A549 (cell line): ENCODE results near the gene FIBCD1. TPM values are rescaled to one million over a fixed set of nuclear protein-coding genes. Genes with fewer than 3 reads are reported as not detected.

Experiments used
- ATAC-seq, 2 experiments: fragments of 200-7000 bp in 1 of 2; fragments of >200 bp in 1 of 2; cut with Nextera tagmentation in 1 of 2; cut with Tn5 transposase in 1 of 2; 3 replicates each; pipeline versions ENCODE4 v1.8.0 to v1.9.1; 2018 to 2020; ENCODE audit warnings: mild to moderate bottlenecking in 1 of 2, moderate library complexity in 1 of 2
- CTCF ChIA-PET: fragments of 300-600 bp; sonication (Branson Sonifier 250); formaldehyde crosslinking; extraction: SDS; loops from one replicate; lab custom pipeline; 2021; ENCODE audit warnings: antibody characterized with exemption, inconsistent platforms; lab: Yijun Ruan, JAX
- POLR2A ChIA-PET: fragments of 350-600 bp; formaldehyde crosslinking; extraction: SDS; loops from one replicate; lab custom pipeline; 2021; ENCODE audit warnings: antibody characterized with exemption, inconsistent platforms; lab: Yijun Ruan, JAX
- DNase-seq, 2 experiments: peaks; one replicate each; pipeline versions ENCODE4 v3.0.0 to v3.0.0-alpha.2; 2011 to 2016; ENCODE audit warnings: low read depth in 1 of 2, low spot score in 1 of 2
- FAIRE-seq: peaks from 2 replicates; lab custom pipeline; 2011; peaks lifted over from hg19 to GRCh38; lab: Jason Lieb, UNC
- H3K27ac ChIP-seq, 2 experiments: fragments of >200 bp; sonication (Bioruptor Twin); formaldehyde crosslinking; 3 replicates each; pipeline ENCODE4 v1.5.1; 2016 to 2017
- H3K4me1 ChIP-seq: fragments of >200 bp; sonication (Bioruptor Twin); formaldehyde crosslinking; 3 replicates; pipeline ENCODE4 v1.6.1; 2016
- H3K4me2 ChIP-seq: fragments of >200 bp; sonication (Bioruptor Twin); formaldehyde crosslinking; 3 replicates; pipeline ENCODE4 v1.6.1; 2016
- H3K4me3 ChIP-seq: fragments of >200 bp; sonication (Bioruptor Twin); formaldehyde crosslinking; 3 replicates; pipeline ENCODE4 v1.5.1; 2016
- H3K9me3 ChIP-seq: fragments of >200 bp; sonication (Bioruptor Twin); formaldehyde crosslinking; 3 replicates; pipeline ENCODE4 v1.6.1; 2016
- CHD4 ChIP-seq: fragments of 200-600 bp; sonication (generic); IDR thresholded peaks from 2 replicates; pipeline ENCODE4 v1.6.1; 2016; ENCODE audit warnings: antibody characterized with exemption, mild to moderate bottlenecking, borderline replicate concordance
- CTCF ChIP-seq: fragments of >200 bp; sonication (Bioruptor Twin); formaldehyde crosslinking; IDR thresholded peaks from 3 replicates; pipeline ENCODE4 v1.5.1; 2016
- ELK1 ChIP-seq: fragments of 150-350 bp; IDR thresholded peaks from 2 replicates; pipeline ENCODE4 v1.6.1; 2014; ENCODE audit warnings: low read depth, mild to moderate bottlenecking, low read length
- HMGXB4 ChIP-seq: fragments of 250-450 bp; sonication (Bioruptor Pico); IDR thresholded peaks from 2 replicates; pipeline ENCODE4 v1.5.0; 2021; ENCODE audit warnings: mild to moderate bottlenecking, moderate library complexity, borderline replicate concordance
- NR3C1 ChIP-seq: fragments of >200 bp; sonication (Bioruptor Twin); formaldehyde crosslinking; IDR thresholded peaks from 3 replicates; pipeline ENCODE4 v1.6.1; 2017
- RNF2 ChIP-seq: fragments of 200-600 bp; sonication (generic); IDR thresholded peaks from 2 replicates; pipeline ENCODE4 v1.6.1; 2016; ENCODE audit warnings: low read depth, mild to moderate bottlenecking, antibody characterized with exemption, moderate library complexity, borderline replicate concordance
- ZFP36 ChIP-seq: fragments of 450-650 bp; IDR thresholded peaks from 2 replicates; pipeline ENCODE4 v1.6.1; 2014; ENCODE audit warnings: borderline replicate concordance; ENCODE audit not compliant: partially characterized antibody
- WGBS: methylation state at CpG from one replicate; pipeline ENCODE4 v1.1.6; 2017; ENCODE audit errors: missing lambda C conversion rate; 5-methylcytosine and 5-hydroxymethylcytosine counted together
- polyA plus RNA-seq, 4 experiments: library from polyadenylated mRNA; depleted of rRNA in 3 of 4; stranded (reverse); fragments of >200 nt; fragmentation: RNase III in 1 of 4; extraction: RNeasy Plus Mini Kit Qiagen cat#74134 plus additional on column Dnase treatment in 1 of 4; gene quantifications; 2 replicates in 3 of 4; 3 replicates in 1 of 4; pipeline ENCODE4 v1.2.3, GENCODE V29; 2011 to 2017
- TF ChIP-seq, protein P1 (sequence below): fragments of >200 bp; sonication (Bioruptor Twin); formaldehyde crosslinking; IDR thresholded peaks from 3 replicates; pipeline ENCODE4 v1.6.1; 2016

FIBCD1 gene
- polyA plus RNA-seq, 2 of the 4 experiments (the other 2 are of a cell fraction): 4.8 to 4.9 TPM

DNA sequence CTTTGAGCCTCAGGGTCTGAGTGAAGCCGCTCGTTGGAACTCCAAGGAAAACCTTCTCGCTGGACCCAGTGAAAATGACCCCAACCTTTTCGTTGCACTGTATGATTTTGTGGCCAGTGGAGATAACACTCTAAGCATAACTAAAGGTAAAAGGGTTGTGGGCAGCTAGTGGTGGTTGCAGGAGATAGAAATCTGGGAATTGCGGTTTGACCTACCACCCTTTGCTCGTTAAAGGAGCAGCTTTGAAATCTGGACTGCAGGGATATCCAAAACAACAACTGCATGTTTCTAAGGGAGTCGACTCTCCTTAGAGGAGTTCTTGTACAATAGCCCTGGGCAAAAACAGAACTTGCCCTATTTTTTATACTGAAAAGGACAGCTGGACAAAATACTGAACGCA is 85.0 kb downstream of the FIBCD1 start (continued):
- no peak for TF ChIP-seq CTCF
- TF ChIP-seq, all 56 proteins: peak for 0

GRCh38 chr9:130852801-130853200 is 86.2 kb downstream of the FIBCD1 start:
- WGBS: 94% methylated on average over 7 of the region's 7 CpGs
- H3K27ac ChIP-seq: no peak overlapping the region
- ChIA-PET CTCF (interaction anchor here (0.6 to 28.2 kb wide), 8 partner anchors 11 to 1174 kb away, joined by 3 to 397 read pairs (median 5); no protein-coding TSS in a partner anchor), POLR2A (no interaction called here)
- ATAC-seq (no peak), DNase-seq (no peak)
- no peak overlapping the region for H3K4me3 ChIP-seq
- no peak for TF ChIP-seq ELK1
- no peak for TF ChIP-seq NR3C1
- TF ChIP-seq, protein P1, sequence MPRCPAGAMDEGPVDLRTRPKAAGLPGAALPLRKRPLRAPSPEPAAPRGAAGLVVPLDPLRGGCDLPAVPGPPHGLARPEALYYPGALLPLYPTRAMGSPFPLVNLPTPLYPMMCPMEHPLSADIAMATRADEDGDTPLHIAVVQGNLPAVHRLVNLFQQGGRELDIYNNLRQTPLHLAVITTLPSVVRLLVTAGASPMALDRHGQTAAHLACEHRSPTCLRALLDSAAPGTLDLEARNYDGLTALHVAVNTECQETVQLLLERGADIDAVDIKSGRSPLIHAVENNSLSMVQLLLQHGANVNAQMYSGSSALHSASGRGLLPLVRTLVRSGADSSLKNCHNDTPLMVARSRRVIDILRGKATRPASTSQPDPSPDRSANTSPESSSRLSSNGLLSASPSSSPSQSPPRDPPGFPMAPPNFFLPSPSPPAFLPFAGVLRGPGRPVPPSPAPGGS: no peak
- no peak for TF ChIP-seq CHD4
- TF ChIP-seq RNF2: no peak
- TF ChIP-seq CTCF: no peak
- TF ChIP-seq HMGXB4 (CRISPR knock-in tag): no peak
- no peak for TF ChIP-seq ZFP36
- TF ChIP-seq, all 56 proteins: peak for 0
- H3K4me1 ChIP-seq: peaks cover 34% of the 10 kb centered on the region
- H3K9me3 ChIP-seq: no peaks in the 10 kb centered on the region
- no peak for FAIRE-seq
- no peak overlapping the region for H3K4me2 ChIP-seq

Other genes starting within 250 kb of the FIBCD1 start
- 76.1 and 96.8 TPM in 2 replicates for gene EXOSC2, start 245.5 kb downstream of the FIBCD1 start, polyA plus RNA-seq (2011; rRNA removed)
- 97.9 to 111 TPM (median 101 TPM) in 3 replicates for gene EXOSC2, start 245.5 kb downstream of the FIBCD1 start, polyA plus RNA-seq (2017; fragmentation: RNase III; extraction: RNeasy Plus Mini Kit Qiagen cat#74134 plus additional on column Dnase treatment)
- 26.5 and 37.5 TPM in 2 replicates for gene ABL1, start 104.0 kb downstream of the FIBCD1 start, polyA plus RNA-seq (2011; rRNA removed)
- 30.0 to 32.6 TPM (median 32.4 TPM) in 3 replicates for gene ABL1, start 104.0 kb downstream of the FIBCD1 start, polyA plus RNA-seq (2017; fragmentation: RNase III; extraction: RNeasy Plus Mini Kit Qiagen cat#74134 plus additional on column Dnase treatment)
- not detected in 2 replicates for gene QRFP, start 42.4 kb downstream of the FIBCD1 start, polyA plus RNA-seq (2011; rRNA removed)
- gene QRFP, start 42.4 kb downstream of the FIBCD1 start, polyA plus RNA-seq (2017; fragmentation: RNase III; extraction: RNeasy Plus Mini Kit Qiagen cat#74134 plus additional on column Dnase treatment): not detected in 3 replicates
- 1.0 TPM in 2 replicates for gene LAMC3, start 69.9 kb upstream of the FIBCD1 start, polyA plus RNA-seq (2011; rRNA removed)
- 1.5 TPM in 3 replicates for gene LAMC3, start 69.9 kb upstream of the FIBCD1 start, polyA plus RNA-seq (2017; fragmentation: RNase III; extraction: RNeasy Plus Mini Kit Qiagen cat#74134 plus additional on column Dnase treatment)
- 1.7 and 2.8 TPM in 2 replicates for gene AIF1L, start 157.3 kb upstream of the FIBCD1 start, polyA plus RNA-seq (2011; rRNA removed)
- gene AIF1L, start 157.3 kb upstream of the FIBCD1 start, polyA plus RNA-seq (2017; fragmentation: RNase III; extraction: RNeasy Plus Mini Kit Qiagen cat#74134 plus additional on column Dnase treatment): 1.6 to 1.8 TPM (median 1.7 TPM) in 3 replicates
- 14.4 and 25.8 TPM in 2 replicates for gene NUP214, start 186.3 kb upstream of the FIBCD1 start, polyA plus RNA-seq (2011; rRNA removed)
- 18.5 to 21.2 TPM (median 19.3 TPM) in 3 replicates for gene NUP214, start 186.3 kb upstream of the FIBCD1 start, polyA plus RNA-seq (2017; fragmentation: RNase III; extraction: RNeasy Plus Mini Kit Qiagen cat#74134 plus additional on column Dnase treatment)